Neural crest cell (in vitro differentiated cells): ENCODE measurements around the gene GRM4. TPM values are rescaled to one million over a fixed set of nuclear protein-coding genes. Genes with fewer than 3 reads are reported as not detected.

ENCODE experiments used
- DNase-seq: peaks from one replicate; pipeline ENCODE4 v3.0.0; 2021; ENCODE audit warnings: low read depth, mixed read lengths, low spot score
- H3K27ac Mint-ChIP-seq: one replicate; pipeline ENCODE4 v1.8.0; 2021; ENCODE audit warnings: mild to moderate bottlenecking, mixed read lengths; ENCODE audit not compliant: unreplicated experiment
- H3K27me3 Mint-ChIP-seq: 2 replicates; pipeline ENCODE4 v1.8.0; 2021; ENCODE audit warnings: low read depth, mild to moderate bottlenecking, mixed read lengths
- H3K36me3 Mint-ChIP-seq: 2 replicates; pipeline ENCODE4 v1.8.0; 2021; ENCODE audit warnings: low read depth, mild to moderate bottlenecking, mixed read lengths
- H3K4me1 Mint-ChIP-seq: 2 replicates; pipeline ENCODE4 v1.8.0; 2021; ENCODE audit warnings: mixed read lengths
- H3K4me3 Mint-ChIP-seq: one replicate; pipeline ENCODE4 v1.8.0; 2021; ENCODE audit warnings: mild to moderate bottlenecking, mixed read lengths
- H3K9me3 Mint-ChIP-seq: 2 replicates; pipeline ENCODE4 v1.8.0; 2021; ENCODE audit warnings: mixed read lengths
- CTCF ChIP-seq: fragments of 200-600 bp; sonication (generic); conservative IDR thresholded peaks from 2 replicates; pipeline ENCODE4 v1.5.0; 2021; ENCODE audit warnings: antibody characterized with exemption, mild to moderate bottlenecking
- total RNA-seq: library from RNA; stranded (reverse); gene quantifications from 2 replicates; pipeline ENCODE4 v1.2.1, GENCODE V29; 2021

Gene GRM4
- total RNA-seq, 1 donor from 2014 or later = not detected

DNA sequence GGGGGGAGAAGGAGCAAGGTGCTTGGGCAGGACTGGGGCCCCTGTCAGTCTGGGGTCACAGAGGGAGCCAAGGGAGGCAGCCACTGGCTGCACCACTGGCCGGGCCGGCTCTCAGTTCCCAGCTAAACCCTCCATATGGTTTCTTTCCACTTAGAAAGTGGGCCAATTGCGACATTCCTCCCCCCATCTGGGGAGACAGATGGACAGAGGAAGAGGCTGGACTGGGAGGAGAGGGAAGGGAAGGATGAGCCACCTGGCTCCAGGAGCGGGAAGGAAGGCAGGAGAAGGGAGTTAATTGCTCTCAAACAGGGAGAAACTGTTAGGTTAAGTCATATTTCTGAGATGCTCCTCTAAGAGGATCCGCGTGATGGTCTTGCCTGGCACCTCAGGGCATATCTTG lies 82.2 kb downstream of the GRM4 start:
- peaks cover 15% of the 10 kb centered on the region for H3K27me3 Mint-ChIP-seq
- no peak for TF ChIP-seq CTCF
- DNase-seq = no peak
- no peak overlapping the region for H3K4me3 Mint-ChIP-seq
- no peak overlapping the region for H3K27ac Mint-ChIP-seq
- H3K9me3 Mint-ChIP-seq = no peaks in the 10 kb centered on the region
- H3K36me3 Mint-ChIP-seq = no peaks in the 10 kb centered on the region
- peaks cover 4% of the 10 kb centered on the region for H3K4me1 Mint-ChIP-seq

DNA sequence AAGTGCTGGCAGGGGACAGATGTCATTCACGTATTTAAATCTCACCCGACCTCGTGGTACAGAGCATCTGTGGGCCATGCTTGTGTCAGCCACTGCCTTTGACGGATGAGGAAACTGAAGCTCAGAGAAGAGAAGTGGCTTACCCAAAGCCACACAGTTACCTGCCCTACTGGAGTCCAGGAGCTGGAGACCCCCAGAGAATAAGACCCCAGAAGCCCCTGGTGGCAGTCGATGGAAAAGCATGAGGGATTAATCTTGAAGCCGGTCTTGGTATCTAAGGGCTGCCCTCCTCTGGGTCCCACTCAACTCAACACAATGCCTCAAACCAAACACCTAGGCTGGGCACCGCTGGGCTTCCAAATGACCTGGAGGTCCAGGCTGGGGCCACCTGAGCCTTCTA lies 83.1 kb downstream of the GRM4 start:
- Mint-ChIP-seq H3K27me3 (peaks cover 15% of the 10 kb centered on the region), H3K4me1 (peaks cover 4% of the 10 kb centered on the region), H3K9me3 (no peaks in the 10 kb centered on the region), H3K36me3 (no peaks in the 10 kb centered on the region), H3K27ac (no peak overlapping the region), H3K4me3 (no peak overlapping the region)
- TF ChIP-seq CTCF = no peak
- DNase-seq = peak; percentile 22

DNA sequence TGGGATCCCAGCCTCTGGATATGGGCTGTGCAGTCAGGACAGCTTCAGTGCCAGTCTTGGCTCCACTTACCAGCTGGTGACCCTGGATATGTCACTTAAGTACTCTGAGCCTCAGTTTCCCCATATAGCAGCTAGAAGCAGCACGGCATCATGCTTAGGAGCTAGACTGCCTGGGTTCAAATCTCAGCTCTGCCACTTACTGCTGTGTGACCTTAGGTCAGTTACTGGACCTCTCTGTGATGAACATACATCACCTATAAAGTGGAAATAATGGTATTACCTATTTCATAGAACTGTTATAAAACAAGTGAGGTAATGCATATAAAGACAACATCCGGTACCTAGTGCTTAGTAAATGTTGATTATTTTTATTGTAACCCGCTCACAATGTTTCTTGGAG lies 83.7 kb downstream of the GRM4 start:
- no peak for TF ChIP-seq CTCF
- H3K4me3 Mint-ChIP-seq = no peak overlapping the region
- no peak for DNase-seq
- no peak overlapping the region for H3K27ac Mint-ChIP-seq
- H3K4me1 Mint-ChIP-seq = peaks cover 4% of the 10 kb centered on the region
- H3K36me3 Mint-ChIP-seq = no peaks in the 10 kb centered on the region
- H3K9me3 Mint-ChIP-seq = no peaks in the 10 kb centered on the region
- H3K27me3 Mint-ChIP-seq = peaks cover 12% of the 10 kb centered on the region

GRCh38 chr6:34061348-34061747 lies 84.5 kb downstream of the GRM4 start:
- Mint-ChIP-seq H3K27ac (no peak overlapping the region), H3K27me3 (peaks cover 10% of the 10 kb centered on the region), H3K9me3 (no peaks in the 10 kb centered on the region), H3K36me3 (no peaks in the 10 kb centered on the region), H3K4me3 (no peak overlapping the region), H3K4me1 (peaks cover 4% of the 10 kb centered on the region)
- no peak for DNase-seq
- no peak for TF ChIP-seq CTCF

DNA sequence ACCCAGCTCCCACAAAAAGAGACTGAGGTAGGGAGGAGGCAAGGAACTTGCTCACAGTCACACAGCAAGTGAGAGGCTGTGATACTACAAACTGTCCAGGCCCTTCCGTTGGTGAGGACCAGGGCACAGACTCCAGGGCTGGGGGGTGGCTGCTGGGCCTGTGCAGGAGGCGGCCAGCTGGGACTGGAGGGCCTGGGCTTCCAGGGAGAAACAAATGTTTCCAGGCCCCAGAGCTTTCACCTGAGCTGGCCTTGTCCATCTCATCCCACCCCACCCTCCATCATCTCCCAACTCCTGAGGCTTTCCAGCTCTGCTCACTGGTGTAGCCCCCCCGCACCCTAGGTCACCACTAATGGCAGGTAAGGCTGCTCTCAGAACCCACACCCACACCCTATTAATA lies 86.0 kb downstream of the GRM4 start:
- Mint-ChIP-seq H3K9me3 (no peaks in the 10 kb centered on the region), H3K4me1 (peaks cover under 1% of the 10 kb centered on the region), H3K4me3 (no peak overlapping the region), H3K36me3 (no peaks in the 10 kb centered on the region), H3K27ac (no peak overlapping the region), H3K27me3 (peaks cover 9% of the 10 kb centered on the region)
- TF ChIP-seq CTCF = no peak
- DNase-seq = no peak
